ENCODE results near the gene SYNM.

- no peak for TF ChIP-seq POLR2A (IDR thresholded peaks at IDR 0.05)
- TF ChIP-seq CTCF (IDR thresholded peaks at IDR 0.05), result no peak
Measured at GRCh38 chr15:99122831-99123712, 18.2 kb downstream of the SYNM start.
